PC-9 (cell line): Measurements from ENCODE around the gene ROCK1. TPM values are rescaled to one million over a fixed set of nuclear protein-coding genes. Genes with fewer than 3 reads are reported as not detected.

Experiments used
- BruUV-seq: library from RNA; stranded (reverse); fragments of 400-500 nt; replicated peaks from 2 replicates; lab custom pipeline; 2021; lab: Mats Ljungman, UMichigan
- CTCF ChIA-PET: fragments of 300-600 bp; sonication (Branson Sonifier 250); formaldehyde crosslinking; loops from one replicate; lab custom pipeline; 2022; ENCODE audit warnings: antibody characterized with exemption; lab: Charles Lee
- POLR2A ChIA-PET: fragments of 300-600 bp; sonication (Branson Sonifier 250); formaldehyde crosslinking; loops from one replicate; lab custom pipeline; 2022; ENCODE audit warnings: antibody characterized with exemption; ENCODE audit not compliant: unreplicated experiment; lab: Charles Lee
- DNase-seq, 2 experiments: peaks; one replicate each; pipeline versions ENCODE4 v3.0.0 to v3.0.0-alpha.2; 2015 to 2022; ENCODE audit warnings: mixed read lengths in 1 of 2
- H2AFZ ChIP-seq: fragments of 200-600 bp; sonication (generic); 2 replicates; pipeline ENCODE4 v1.8.1; 2017; ENCODE audit warnings: antibody characterized with exemption
- H3F3A ChIP-seq: fragments of 200-600 bp; sonication (generic); 2 replicates; pipeline ENCODE4 v1.8.1; 2017; ENCODE audit warnings: antibody characterized with exemption, mild to moderate bottlenecking, low read depth; ENCODE audit not compliant: insufficient read depth
- H3K27ac ChIP-seq: fragments of 200-600 bp; sonication (generic); 2 replicates; pipeline ENCODE4 v1.6.1; 2016; ENCODE audit warnings: mixed run types
- H3K27me3 ChIP-seq: fragments of 200-600 bp; sonication (generic); 2 replicates; pipeline ENCODE4 v1.6.1; 2016; ENCODE audit warnings: low read depth, mixed run types; ENCODE audit not compliant: insufficient read depth
- H3K36me3 ChIP-seq: fragments of 200-600 bp; sonication (generic); 2 replicates; pipeline ENCODE4 v1.6.1; 2016; ENCODE audit warnings: low read depth, mixed run types
- H3K4me1 ChIP-seq: fragments of 200-600 bp; sonication (generic); replicated peaks from 2 replicates; pipeline ENCODE4 v1.6.1; 2016; ENCODE audit warnings: mixed run types; ENCODE audit not compliant: insufficient read depth
- H3K4me2 ChIP-seq: fragments of 200-600 bp; sonication (generic); 2 replicates; pipeline ENCODE4 v1.6.1; 2017; ENCODE audit warnings: mixed run types
- H3K4me3 ChIP-seq: fragments of 200-600 bp; sonication (generic); 2 replicates; pipeline ENCODE4 v1.6.1; 2016; ENCODE audit warnings: mixed run types
- H3K79me2 ChIP-seq: fragments of 200-600 bp; sonication (generic); 2 replicates; pipeline ENCODE4 v1.6.1; 2017; ENCODE audit warnings: low read depth, mixed run types
- H3K9me2 ChIP-seq: fragments of 200-600 bp; sonication (generic); 2 replicates; pipeline ENCODE4 v1.8.1; 2017; ENCODE audit warnings: mild to moderate bottlenecking; ENCODE audit not compliant: insufficient read depth
- H3K9me3 ChIP-seq: fragments of 200-600 bp; sonication (generic); 2 replicates; pipeline ENCODE4 v1.8.1; 2016; ENCODE audit warnings: low read depth; ENCODE audit not compliant: insufficient read depth
- H4K20me1 ChIP-seq: fragments of 200-600 bp; sonication (generic); 2 replicates; pipeline ENCODE4 v1.8.1; 2017; ENCODE audit not compliant: insufficient read depth
- CTCF ChIP-seq: fragments of 200-600 bp; sonication (generic); conservative IDR thresholded peaks from 2 replicates; pipeline ENCODE4 v1.6.1; 2017; ENCODE audit warnings: mixed run types, antibody characterized with exemption, mild to moderate bottlenecking, moderate library complexity
- EZH2 ChIP-seq: fragments of 200-600 bp; sonication (generic); IDR thresholded peaks from 2 replicates; pipeline ENCODE4 v1.8.0; 2017; ENCODE audit warnings: antibody characterized with exemption, low read depth
- intact Hi-C: fragments of 100-400 bp; cut with micrococcal nuclease; formaldehyde crosslinking; loops from one replicate; pipeline ENCODE4 v1.10.0; 2022; ENCODE audit not compliant: unreplicated experiment
- total RNA-seq: library from RNA; stranded (reverse); gene quantifications from 2 replicates; pipeline ENCODE4 v1.2.3, GENCODE V29; 2021

ROCK1 gene
- total RNA-seq, 1 experiment from 2014 or later = 26.8 TPM

GRCh38 chr18:20971886-20972267, 139.7 kb downstream of the ROCK1 start:
- no TSS peak for BruUV-seq
- no peak overlapping the region for H2AFZ ChIP-seq
- H3K36me3 ChIP-seq = no peaks in the 10 kb centered on the region
- ChIA-PET POLR2A (no interaction called here), CTCF (no interaction called here)
- no peaks in the 10 kb centered on the region for H3K9me2 ChIP-seq
- no peaks in the 10 kb centered on the region for H3K27me3 ChIP-seq
- no peaks in the 10 kb centered on the region for H3K79me2 ChIP-seq
- H4K20me1 ChIP-seq = no peaks in the 10 kb centered on the region
- DNase-seq = no peak
- H3K4me1 ChIP-seq = no peaks in the 10 kb centered on the region
- H3K9me3 ChIP-seq = no peaks in the 10 kb centered on the region
- intact Hi-C loops = loop anchor here (10.0 kb wide), 1 partner anchor 163 kb away; no protein-coding TSS in a partner anchor
- no peak overlapping the region for H3K4me3 ChIP-seq
- no peaks in the 10 kb centered on the region for H3F3A ChIP-seq
- TF ChIP-seq EZH2 = no peak
- peak; percentile 60 for TF ChIP-seq CTCF
- no peak overlapping the region for H3K27ac ChIP-seq
- no peak overlapping the region for H3K4me2 ChIP-seq

- no peaks in the 10 kb centered on the region for H4K20me1 ChIP-seq
- ChIA-PET POLR2A (no interaction called here), CTCF (no interaction called here)
- no peaks in the 10 kb centered on the region for H3F3A ChIP-seq
- H3K4me1 ChIP-seq = no peaks in the 10 kb centered on the region
- TF ChIP-seq EZH2 = no peak
- TF ChIP-seq CTCF = no peak
- H3K9me2 ChIP-seq = no peaks in the 10 kb centered on the region
- H3K27me3 ChIP-seq = no peaks in the 10 kb centered on the region
- intact Hi-C loops = no loop called here
- BruUV-seq = no TSS peak
- H3K9me3 ChIP-seq = no peaks in the 10 kb centered on the region
- DNase-seq = no peak
- no peak overlapping the region for H3K27ac ChIP-seq
- no peak overlapping the region for H3K4me3 ChIP-seq
- H3K4me2 ChIP-seq = no peak overlapping the region
- H3K79me2 ChIP-seq = no peaks in the 10 kb centered on the region
- H2AFZ ChIP-seq = no peak overlapping the region
- no peaks in the 10 kb centered on the region for H3K36me3 ChIP-seq
Measured at GRCh38 chr18:20966795-20967194, 144.8 kb downstream of the ROCK1 start.

DNA sequence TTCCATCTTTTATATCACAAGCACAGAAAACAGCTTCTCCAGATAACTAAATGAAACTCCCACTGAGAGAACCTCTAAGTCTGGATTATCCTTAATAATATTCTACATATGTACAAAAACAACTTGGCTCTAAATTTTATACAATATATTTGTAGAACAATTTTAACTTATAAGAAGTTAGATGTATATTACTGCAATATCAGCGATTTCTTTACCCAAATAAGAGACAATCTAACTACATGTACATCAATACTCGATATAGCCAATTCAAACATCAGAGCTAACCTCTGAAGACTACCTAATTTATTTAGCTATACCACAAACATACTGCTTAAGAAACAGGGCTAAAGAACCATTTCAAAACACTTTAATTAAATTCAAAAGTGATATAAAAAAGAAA, 148.6 kb downstream of the ROCK1 start:
- H3K27me3 ChIP-seq = no peaks in the 10 kb centered on the region
- no peaks in the 10 kb centered on the region for H3K9me3 ChIP-seq
- no peak overlapping the region for H2AFZ ChIP-seq
- ChIA-PET CTCF (no interaction called here), POLR2A (no interaction called here)
- H3F3A ChIP-seq = no peaks in the 10 kb centered on the region
- no TSS peak for BruUV-seq
- H3K79me2 ChIP-seq = no peaks in the 10 kb centered on the region
- H3K9me2 ChIP-seq = no peaks in the 10 kb centered on the region
- intact Hi-C loops = no loop called here
- no peak overlapping the region for H3K4me2 ChIP-seq
- DNase-seq = no peak
- TF ChIP-seq CTCF = no peak
- no peak for TF ChIP-seq EZH2
- H3K27ac ChIP-seq = no peak overlapping the region
- H3K4me1 ChIP-seq = no peaks in the 10 kb centered on the region
- H3K4me3 ChIP-seq = no peak overlapping the region
- no peaks in the 10 kb centered on the region for H4K20me1 ChIP-seq
- 0 out of 2 replicates have a peak, but pooled peaks cover 3% of the 10 kb centered on the region for H3K36me3 ChIP-seq
